HG02943 (cell line): Measurements from ENCODE around the gene TTC34.

Experiments used
- ATAC-seq: cut with Tn5 transposase; IDR thresholded peaks from one replicate; pipeline ENCODE4 v1.9.1; 2021; ENCODE audit warnings: mild to moderate bottlenecking, low read depth, moderate library complexity; ENCODE audit not compliant: unreplicated experiment

The TTC34 gene, protein sequence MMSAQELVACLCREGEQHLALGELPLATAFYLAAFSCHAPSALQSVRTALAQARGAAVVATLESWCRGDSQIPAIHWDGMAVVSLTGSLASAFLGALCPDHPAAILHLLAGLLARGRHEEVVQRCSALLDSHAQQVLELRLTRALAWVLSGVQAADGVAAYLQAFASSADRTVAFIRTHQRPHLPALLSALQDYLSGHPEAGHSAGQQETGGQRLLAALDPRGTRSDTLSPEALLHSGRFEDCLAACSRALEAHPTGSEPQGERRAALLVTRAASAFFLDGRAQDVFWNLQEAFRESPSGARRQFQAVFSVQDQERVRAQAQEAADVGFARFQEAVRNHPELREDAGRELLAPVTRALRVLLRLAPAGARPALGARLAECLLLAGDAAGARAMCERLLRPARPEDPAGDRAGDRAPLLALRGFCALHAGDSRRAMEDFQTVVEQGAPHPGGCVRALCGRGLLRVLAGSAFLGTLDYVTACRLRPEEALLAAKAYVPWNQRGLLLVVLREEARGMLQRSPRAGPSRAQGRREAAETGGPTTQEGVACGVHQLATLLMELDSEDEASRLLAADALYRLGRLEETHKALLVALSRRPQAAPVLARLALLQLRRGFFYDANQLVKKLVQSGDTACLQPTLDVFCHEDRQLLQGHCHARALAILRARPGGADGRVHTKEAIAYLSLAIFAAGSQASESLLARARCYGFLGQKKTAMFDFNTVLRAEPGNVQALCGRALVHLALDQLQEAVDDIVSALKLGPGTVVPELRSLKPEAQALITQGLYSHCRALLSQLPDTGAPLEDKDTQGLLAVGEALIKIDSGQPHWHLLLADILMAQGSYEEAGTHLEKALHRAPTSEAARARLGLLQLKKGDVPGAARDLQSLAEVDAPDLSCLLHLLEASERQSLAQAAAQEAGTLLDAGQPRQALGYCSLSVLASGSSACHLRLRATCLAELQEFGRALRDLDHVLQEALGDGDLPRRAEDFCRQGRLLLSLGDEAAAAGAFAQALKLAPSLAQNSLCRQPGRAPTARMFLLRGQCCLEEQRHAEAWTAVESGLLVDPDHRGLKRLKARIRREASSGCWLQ

GRCh38 chr1:2801535-2802291 lies at the start of gene TTC34:
Gene TTC34 (minus strand): TSS chr1:2801693. CDS start chr1:2800827, 866 bp downstream.
- ATAC-seq: no peak

- ATAC-seq: no peak
Measured at GRCh38 chr1:2850502-2850901, 49.0 kb upstream of the TTC34 start.

- no peak for ATAC-seq
Measured at GRCh38 chr1:2848006-2848670, 46.6 kb upstream of the TTC34 start.

DNA sequence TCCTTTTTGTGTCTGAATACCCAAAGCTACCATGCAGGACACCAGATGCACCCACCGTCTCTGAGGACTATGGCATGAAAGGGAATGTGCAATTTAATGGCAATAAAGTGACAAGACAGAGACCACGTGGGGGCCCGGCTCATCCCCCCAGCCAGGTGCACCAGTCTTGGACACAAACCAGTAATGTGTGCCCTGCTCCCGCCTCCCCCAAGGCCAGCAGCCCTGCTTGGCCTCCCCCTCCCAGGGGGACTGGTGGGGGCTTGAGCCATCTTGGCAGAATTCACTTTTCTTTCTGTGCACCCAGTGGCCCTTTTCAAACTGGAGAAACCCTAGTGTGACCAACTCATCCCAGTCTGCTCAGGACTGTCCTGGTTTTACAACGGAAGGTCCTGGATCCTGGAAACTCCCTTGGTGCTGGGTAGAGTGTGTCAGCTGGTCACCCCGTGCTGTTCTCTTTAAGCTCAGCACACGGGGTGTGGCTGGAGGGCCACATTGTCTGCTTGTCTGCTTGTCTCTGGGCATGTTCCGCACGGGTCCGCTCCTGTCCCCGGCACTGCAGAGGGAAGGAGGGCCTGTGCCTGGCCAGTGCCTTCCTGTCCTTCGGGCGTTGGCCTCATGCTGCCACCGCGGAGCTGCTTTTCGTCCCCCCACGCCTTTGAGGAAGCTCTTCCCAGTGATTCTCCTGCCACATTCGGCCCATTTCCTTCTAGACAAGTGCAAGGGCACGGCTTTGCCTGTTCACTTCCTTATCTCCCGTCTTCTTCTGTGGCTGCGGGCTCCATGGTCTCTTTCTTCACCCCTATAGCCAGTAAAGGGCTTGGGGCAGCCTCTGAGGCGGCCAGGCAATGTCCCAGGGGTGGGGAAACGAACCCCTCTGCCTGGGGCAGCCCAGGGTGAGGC lies 45.8 kb upstream of the TTC34 start:
- no peak for ATAC-seq

DNA sequence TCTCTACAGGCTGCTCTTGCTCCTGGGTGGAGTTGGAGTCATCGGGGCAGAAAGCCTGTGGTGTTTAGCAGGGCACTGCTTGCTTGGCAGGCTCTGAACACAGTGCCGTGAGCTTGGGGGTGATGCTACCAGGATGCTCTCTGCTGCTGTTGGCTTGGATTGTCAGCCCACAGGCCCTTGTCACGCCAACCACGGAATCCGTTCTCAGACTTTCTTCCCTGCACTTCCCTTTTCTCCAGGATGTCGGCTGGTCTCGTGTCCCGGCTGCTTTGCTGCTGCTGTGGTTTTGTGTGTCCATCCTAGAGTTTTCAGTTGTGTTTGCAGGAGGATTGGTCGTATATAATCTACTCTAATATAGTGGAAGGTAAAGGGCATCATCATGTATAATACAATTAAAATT lies 44.4 kb upstream of the TTC34 start:
- ATAC-seq: no peak

DNA sequence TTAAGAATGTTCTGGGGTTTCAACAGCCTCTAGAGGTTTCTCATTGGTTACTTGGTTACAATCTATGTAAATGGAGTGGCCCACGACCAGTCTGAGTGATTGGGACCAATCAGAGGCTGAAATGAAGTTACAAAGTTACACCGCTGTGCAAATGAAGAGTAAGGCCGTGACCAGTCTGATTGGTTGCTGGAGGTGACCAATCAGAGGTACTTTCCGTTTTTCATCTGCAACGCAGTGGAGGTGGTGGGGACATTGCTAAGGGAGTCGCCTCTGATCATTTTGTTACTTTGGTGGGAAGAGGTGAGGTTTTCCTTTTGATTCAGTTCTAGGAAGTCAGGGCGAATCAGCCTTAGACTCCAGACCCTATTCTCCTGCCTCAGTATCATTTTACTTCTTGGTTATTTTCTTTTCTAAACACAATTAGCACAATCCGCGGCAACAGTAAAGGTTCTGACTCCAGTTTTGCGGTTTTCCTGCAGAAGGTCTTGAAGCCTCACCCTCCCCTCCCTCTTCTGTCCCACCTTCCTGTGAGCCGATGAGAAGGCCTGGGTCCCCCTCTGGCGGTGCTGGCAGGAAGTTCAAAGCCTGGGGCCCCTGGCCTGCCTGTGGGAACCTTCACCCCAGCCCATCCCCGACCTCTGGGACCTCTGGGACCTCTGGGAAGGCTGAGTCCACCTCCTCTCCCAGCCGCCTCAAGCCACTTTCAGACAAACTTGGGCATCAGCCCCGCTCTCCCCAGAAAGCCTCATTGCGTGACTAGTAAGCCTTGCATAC lies 38.7 kb upstream of the TTC34 start:
- no peak for ATAC-seq

GRCh38 chr1:2837823-2838222 lies 36.3 kb upstream of the TTC34 start:
- no peak for ATAC-seq

GRCh38 chr1:2837316-2837715 lies 35.8 kb upstream of the TTC34 start:
- no peak for ATAC-seq

DNA sequence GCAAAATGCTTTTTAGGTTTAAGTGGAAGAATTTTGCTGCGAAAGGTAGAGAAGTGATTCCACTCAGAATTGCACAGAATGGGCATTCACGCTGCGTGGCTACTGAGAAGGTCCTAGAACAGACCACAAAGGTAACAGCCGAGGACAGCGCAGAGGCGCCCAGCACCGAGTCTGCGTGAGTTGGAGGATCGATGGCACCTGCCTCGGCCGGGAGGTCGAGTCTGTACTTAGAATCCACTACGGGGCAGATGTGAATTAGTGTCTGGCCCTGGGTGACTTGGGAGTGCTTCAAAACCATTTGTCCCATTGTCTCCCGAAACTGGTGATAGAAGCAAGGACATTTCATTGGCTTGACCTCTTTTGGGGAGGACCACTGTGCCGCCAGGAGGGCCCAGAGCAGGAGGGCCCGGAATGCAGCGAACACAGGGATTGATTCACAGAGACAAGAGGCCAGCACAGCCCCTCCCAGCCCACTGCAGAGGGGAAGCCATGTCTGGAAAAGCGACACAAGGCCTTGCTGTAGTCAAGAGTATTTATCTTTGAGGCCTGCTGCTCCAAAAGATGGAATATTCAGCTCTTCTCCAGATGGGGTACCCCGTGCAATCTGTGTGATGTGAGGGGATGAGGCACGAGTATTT lies 35.0 kb upstream of the TTC34 start:
- no peak for ATAC-seq

- no peak for ATAC-seq
Measured at GRCh38 chr1:2835650-2836159, 34.2 kb upstream of the TTC34 start.

GRCh38 chr1:2834741-2835564 lies 33.5 kb upstream of the TTC34 start:
- no peak for ATAC-seq

GRCh38 chr1:2834146-2834475 lies 32.6 kb upstream of the TTC34 start:
- no peak for ATAC-seq

DNA sequence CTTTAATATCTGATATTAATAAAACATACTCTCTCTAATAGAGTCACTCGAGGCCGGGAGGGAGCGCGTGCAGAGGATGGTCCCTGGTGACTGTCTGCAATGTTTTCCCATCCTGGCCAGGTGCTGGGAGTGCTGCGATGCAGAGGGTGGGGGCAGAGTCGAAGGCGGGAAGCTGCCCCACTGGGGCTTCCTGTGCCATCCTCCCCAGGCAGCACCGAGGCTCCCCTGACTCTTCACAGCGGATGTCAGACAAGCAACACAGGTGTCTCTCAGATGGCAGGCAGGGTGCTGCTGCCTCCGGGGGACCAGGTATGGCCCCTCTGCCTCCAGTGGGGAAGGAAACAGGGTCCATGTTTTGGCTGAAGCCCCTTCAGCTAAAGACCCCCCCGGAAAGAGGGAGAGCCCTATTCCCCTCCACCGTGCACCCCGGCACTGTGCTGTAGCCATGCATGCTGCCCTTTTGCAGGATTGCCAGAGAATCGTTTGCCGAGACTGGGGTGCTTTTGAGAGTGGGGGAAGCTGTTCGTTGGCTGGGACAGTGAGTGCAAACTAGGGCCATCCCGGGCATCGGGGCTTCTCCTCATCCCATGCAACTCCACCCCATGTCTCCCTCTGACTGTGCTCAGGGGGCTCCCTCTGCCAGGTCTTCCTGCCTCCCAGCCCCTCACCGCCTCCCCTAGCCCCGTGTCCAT lies 32.1 kb upstream of the TTC34 start:
- no peak for ATAC-seq

DNA sequence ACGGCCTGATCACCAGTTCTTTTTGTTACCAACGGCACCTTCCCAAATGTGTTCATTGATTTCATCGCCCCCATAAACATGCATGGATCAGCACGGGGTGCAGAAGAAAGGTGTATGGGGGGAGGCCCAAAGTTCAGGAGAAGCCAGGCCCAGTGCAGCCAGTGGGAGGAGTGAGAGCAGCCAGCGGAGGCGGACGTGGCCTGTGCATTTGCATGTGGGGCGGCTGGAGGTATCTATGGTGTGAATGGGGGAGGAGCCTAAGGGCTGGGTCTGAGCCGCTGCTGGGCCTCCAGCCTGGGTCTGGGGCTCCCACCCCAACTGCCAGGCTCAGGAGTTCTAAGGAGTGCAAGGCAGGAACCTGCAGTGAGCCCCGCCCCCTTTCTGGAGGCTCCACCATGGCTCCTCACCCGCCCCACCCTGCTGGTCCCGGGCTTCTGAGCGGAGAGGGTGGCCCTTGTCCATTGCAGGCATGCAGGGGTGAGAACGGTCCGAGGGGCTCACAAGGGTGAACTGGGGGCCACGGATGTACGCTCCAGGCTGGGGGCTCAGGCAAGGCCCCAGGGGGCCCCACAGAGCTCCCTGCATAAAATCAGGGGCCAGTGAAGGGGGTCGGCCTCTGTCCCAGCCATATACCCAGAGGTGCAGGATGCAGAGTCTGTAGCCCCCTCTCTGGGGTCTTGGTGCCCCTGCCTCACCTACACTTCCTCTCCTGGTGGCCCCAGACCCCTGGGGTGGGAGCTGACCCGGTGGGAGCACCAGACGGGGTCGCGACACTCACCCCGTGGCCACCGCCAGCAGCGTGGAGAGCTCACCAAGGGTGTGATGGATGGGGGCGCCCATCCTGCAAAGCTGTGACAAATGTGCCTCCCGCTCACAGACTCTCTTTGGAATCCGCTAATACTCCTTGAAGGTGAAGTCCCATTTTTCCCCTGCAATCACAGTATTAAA lies 31.3 kb upstream of the TTC34 start:
- ATAC-seq: no peak

- no peak for ATAC-seq
Measured at GRCh38 chr1:2831596-2832212, 30.2 kb upstream of the TTC34 start.
